Stimulated activated CD4-positive, alpha-beta T cell treated with anti-CD3 and anti-CD28 coated beads, Interleukin-1b, Interleukin-23, amount 100 ng/mL, for 4 hours (primary cell): ENCODE data around the gene NFAT5.
"Not testable (repeated sequence)": the region's sequence is repeated elsewhere in the genome, so short reads cannot be mapped to it uniquely, and the experiment has no call there.

Experiments used
- DNase-seq, 2 donors: peaks; one replicate each; pipeline ENCODE4 v3.0.0-alpha.2; 2020; ENCODE audit warnings: low read depth in 2 of 2

Gene NFAT5

GRCh38 chr16:69703638-69704037 is 137.9 kb downstream of the NFAT5 start:
- no peak for DNase-seq

- no peak for DNase-seq
Measured at GRCh38 chr16:69706256-69706974, 140.6 kb downstream of the NFAT5 start.

GRCh38 chr16:69706975-69707340 is 141.2 kb downstream of the NFAT5 start:
- DNase-seq = no peak

GRCh38 chr16:69707920-69708683 is 142.3 kb downstream of the NFAT5 start:
- DNase-seq = no peak

GRCh38 chr16:69709456-69710084 is 143.8 kb downstream of the NFAT5 start:
- DNase-seq = no peak

GRCh38 chr16:69711115-69711740 is 145.5 kb downstream of the NFAT5 start:
- no peak for DNase-seq

- DNase-seq = no peak
Measured at GRCh38 chr16:69712277-69712676, 146.5 kb downstream of the NFAT5 start.

- no peak for DNase-seq
Measured at GRCh38 chr16:69712914-69713581, 147.3 kb downstream of the NFAT5 start.

- no peak for DNase-seq
Measured at GRCh38 chr16:69717066-69717465, 151.3 kb downstream of the NFAT5 start.

- DNase-seq = no peak
Measured at GRCh38 chr16:69718111-69718764, 152.5 kb downstream of the NFAT5 start.

- DNase-seq = no peak
Measured at GRCh38 chr16:69720822-69721430, 155.2 kb downstream of the NFAT5 start.

GRCh38 chr16:69721441-69721957 is 155.7 kb downstream of the NFAT5 start:
- DNase-seq = no peak

GRCh38 chr16:69724414-69724873 is 158.7 kb downstream of the NFAT5 start:
- no peak for DNase-seq

GRCh38 chr16:69724981-69725479 is 159.3 kb downstream of the NFAT5 start:
- DNase-seq = no peak

GRCh38 chr16:69725480-69726312 is 159.9 kb downstream of the NFAT5 start:
- no peak for DNase-seq

- DNase-seq = peak; percentile 69 to 82
Measured at GRCh38 chr16:69726313-69727060, 160.7 kb downstream of the NFAT5 start, which contains the start of gene NQO1. NQO1 (minus strand) TSS chr16:69726560; CDS start chr16:69726439, 121 bp downstream.

GRCh38 chr16:69727916-69728270 is 162.1 kb downstream of the NFAT5 start:
- no peak for DNase-seq

- not testable (repeated sequence) for DNase-seq
Measured at GRCh38 chr16:69729030-69729429, 163.3 kb downstream of the NFAT5 start.

GRCh38 chr16:69731280-69731679 is 165.5 kb downstream of the NFAT5 start:
- not testable (repeated sequence) for DNase-seq
